HG03196 (cell line): ENCODE data around the gene VHLL.

Experiments used
- ATAC-seq: cut with Tn5 transposase; IDR thresholded peaks from one replicate; pipeline ENCODE4 v1.9.1; 2021; ENCODE audit not compliant: unreplicated experiment

Gene VHLL

DNA sequence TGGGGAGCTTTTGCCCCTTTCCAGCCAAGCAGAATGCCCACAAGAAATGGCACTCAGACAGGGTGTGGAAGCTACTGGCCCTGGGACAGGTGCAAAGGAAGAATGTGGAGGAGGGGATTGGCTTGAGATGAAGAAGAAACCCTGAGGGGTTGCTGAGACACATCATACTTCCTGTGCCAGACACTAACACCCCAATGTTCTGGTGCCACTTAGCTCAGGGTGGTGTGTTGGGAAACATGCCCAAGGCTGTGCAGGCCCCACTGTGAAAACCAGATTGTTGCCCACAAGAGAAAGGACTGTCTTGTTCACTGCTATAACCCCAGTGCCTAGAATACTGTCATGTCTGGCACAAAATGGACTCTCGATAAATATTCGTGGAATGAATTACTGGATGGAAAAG is 41.4 kb downstream of the VHLL start:
- ATAC-seq = no peak

DNA sequence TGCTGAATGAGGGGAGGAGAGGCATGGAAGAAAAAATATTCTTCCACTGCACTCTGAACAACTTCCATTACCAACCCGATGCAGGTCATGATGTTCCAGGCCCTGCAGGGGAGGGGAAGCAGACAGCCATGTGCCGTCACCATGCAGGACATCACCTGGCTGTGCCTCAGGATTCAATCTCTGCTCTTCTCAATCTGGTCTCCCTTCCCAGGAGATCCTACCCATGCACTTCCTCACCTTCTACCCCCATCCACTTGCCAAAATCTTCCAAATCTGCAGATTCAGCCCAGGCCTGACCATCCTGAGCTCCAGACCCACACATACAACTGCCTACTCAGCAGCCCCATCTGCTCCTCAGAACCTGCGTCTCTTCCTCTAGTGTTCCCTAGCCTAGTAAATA is 45.5 kb downstream of the VHLL start:
- no peak for ATAC-seq

DNA sequence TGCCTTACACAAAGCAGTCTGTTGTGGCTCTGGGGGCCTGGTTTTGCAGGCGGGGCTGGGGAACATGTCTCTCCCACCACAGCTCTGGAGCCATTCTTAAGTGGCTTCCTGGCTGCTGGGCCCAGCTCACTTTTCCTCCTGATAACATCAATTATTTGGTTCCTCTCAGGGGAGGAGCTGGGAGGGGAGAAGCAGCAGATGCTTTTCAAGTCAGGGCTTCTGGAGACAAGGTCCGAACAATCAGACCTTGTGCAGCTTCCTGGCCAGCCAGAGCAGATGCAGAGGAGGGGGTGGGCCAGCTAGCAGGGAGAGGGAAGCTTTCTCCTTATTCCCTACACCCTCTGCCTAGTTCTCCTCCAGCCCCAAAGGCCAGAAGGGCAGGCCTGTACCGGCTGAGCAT is 47.6 kb downstream of the VHLL start:
- ATAC-seq = no peak

DNA sequence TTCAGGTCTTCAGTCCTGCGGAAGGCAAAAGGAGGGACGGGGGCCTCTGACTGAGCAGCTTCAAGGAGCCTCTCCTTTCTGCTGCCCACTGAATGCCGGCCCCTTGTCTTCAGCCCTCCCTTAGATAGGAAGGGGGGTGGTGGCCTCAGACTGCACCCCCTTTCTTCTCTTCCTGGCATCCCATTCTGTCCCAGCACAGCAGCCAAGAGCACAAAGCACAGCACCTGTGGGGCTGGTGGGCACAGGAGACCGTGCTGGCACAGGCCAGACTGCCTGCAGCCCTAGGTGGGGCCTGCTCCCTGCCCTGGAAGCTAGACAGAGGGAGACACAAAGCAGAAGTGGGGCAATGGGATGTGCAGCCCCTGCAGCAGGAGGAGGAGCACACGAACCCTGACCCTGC is 49.5 kb downstream of the VHLL start:
- no peak for ATAC-seq
